Astrocyte (in vitro differentiated cells and primary cell): Measurements from ENCODE around the gene PFDN2. TPM values are rescaled to one million over a fixed set of nuclear protein-coding genes. Genes with fewer than 3 reads are reported as not detected.

Source experiments
- DNase-seq: peaks from one replicate; pipeline ENCODE4 v3.0.0-alpha.2; 2010; ENCODE audit warnings: low read depth
- FAIRE-seq: peaks from 2 replicates; lab custom pipeline; 2011; peaks lifted over from hg19 to GRCh38; lab: Jason Lieb, UNC
- H2AFZ ChIP-seq: 2 replicates; pipeline ENCODE4 v1.6.0; 2012; ENCODE audit warnings: low read depth, low read length, inconsistent platforms
- H3K27ac ChIP-seq: 2 replicates; pipeline ENCODE4 v1.5.1; 2011; ENCODE audit warnings: low read depth, low read length, inconsistent platforms
- H3K27me3 ChIP-seq: 2 replicates; pipeline ENCODE4 v1.6.0; 2011; ENCODE audit warnings: low read length, inconsistent platforms; ENCODE audit not compliant: insufficient read depth
- H3K36me3 ChIP-seq: 2 replicates; pipeline ENCODE4 v1.5.1; 2011; ENCODE audit warnings: low read length, inconsistent platforms; ENCODE audit not compliant: insufficient read depth
- H3K4me1 ChIP-seq: 2 replicates; pipeline ENCODE4 v1.5.1; 2011; ENCODE audit warnings: low read length, inconsistent platforms; ENCODE audit not compliant: insufficient read depth
- H3K4me2 ChIP-seq: 2 replicates; pipeline ENCODE4 v1.6.0; 2012; ENCODE audit warnings: low read length, inconsistent platforms
- H3K4me3 ChIP-seq: 2 replicates; pipeline ENCODE4 v1.5.1; 2011; ENCODE audit warnings: low read depth, mild to moderate bottlenecking, low read length, inconsistent platforms; ENCODE audit not compliant: insufficient read depth
- H3K79me2 ChIP-seq: 2 replicates; pipeline ENCODE4 v1.6.0; 2012; ENCODE audit warnings: mild to moderate bottlenecking, low read length, inconsistent platforms; ENCODE audit not compliant: insufficient read depth
- H3K9ac ChIP-seq: 2 replicates; pipeline ENCODE4 v1.6.0; 2012; ENCODE audit warnings: mild to moderate bottlenecking, low read length, inconsistent platforms
- H3K9me3 ChIP-seq: 2 replicates; pipeline ENCODE4 v1.5.1; 2012; ENCODE audit warnings: low read depth, mild to moderate bottlenecking, low read length, inconsistent platforms; ENCODE audit not compliant: insufficient read depth
- H4K20me1 ChIP-seq: 2 replicates; pipeline ENCODE4 v1.6.0; 2012; ENCODE audit warnings: low read length, inconsistent platforms; ENCODE audit not compliant: insufficient read depth
- H3K27ac Mint-ChIP-seq: one replicate; pipeline ENCODE4 v1.8.0; 2021; ENCODE audit warnings: mild to moderate bottlenecking, mixed read lengths; ENCODE audit not compliant: unreplicated experiment
- H3K27me3 Mint-ChIP-seq: one replicate; pipeline ENCODE4 v1.8.0; 2021; ENCODE audit warnings: low read depth, mixed read lengths; ENCODE audit not compliant: unreplicated experiment
- H3K36me3 Mint-ChIP-seq: one replicate; pipeline ENCODE4 v1.8.0; 2021; ENCODE audit warnings: low read depth, mixed read lengths; ENCODE audit not compliant: unreplicated experiment
- H3K4me1 Mint-ChIP-seq: one replicate; pipeline ENCODE4 v1.8.0; 2021; ENCODE audit warnings: low read depth, mixed read lengths; ENCODE audit not compliant: unreplicated experiment
- H3K4me3 Mint-ChIP-seq: one replicate; pipeline ENCODE4 v1.8.0; 2021; ENCODE audit warnings: mild to moderate bottlenecking, moderate library complexity, mixed read lengths; ENCODE audit not compliant: unreplicated experiment
- H3K9me3 Mint-ChIP-seq: one replicate; pipeline ENCODE4 v1.8.0; 2021; ENCODE audit warnings: mild to moderate bottlenecking, mixed read lengths; ENCODE audit not compliant: unreplicated experiment
- CTCF ChIP-seq: IDR thresholded peaks from 2 replicates; pipeline ENCODE4 v1.5.1; 2011; ENCODE audit warnings: low read depth, mild to moderate bottlenecking, inconsistent platforms, low read length, moderate library complexity; ENCODE audit not compliant: insufficient read depth
- EZH2 ChIP-seq: IDR thresholded peaks from 2 replicates; pipeline ENCODE4 v1.6.1; 2012; ENCODE audit warnings: mild to moderate bottlenecking, low read length, inconsistent platforms; ENCODE audit not compliant: insufficient read depth
- total RNA-seq: library from RNA; stranded (reverse); gene quantifications from 2 replicates; pipeline ENCODE4 v1.2.1, GENCODE V29; 2021

The PFDN2 gene
- total RNA-seq, 1 donor from 2014 or later, result 111 TPM

- Histone ChIP-seq H3K36me3 (no peaks in the 10 kb centered on the region), H3K27ac (no peak overlapping the region), H4K20me1 (no peaks in the 10 kb centered on the region), H3K4me3 (no peak overlapping the region), H3K9ac (peak overlapping the region; percentile 5), H3K4me1 (peaks cover 24% of the 10 kb centered on the region), H3K9me3 (no peaks in the 10 kb centered on the region), H3K4me2 (no peak overlapping the region), H3K79me2 (peaks cover 37% of the 10 kb centered on the region), H2AFZ (no peak overlapping the region), H3K27me3 (no peaks in the 10 kb centered on the region)
- peaks cover 2% of the 10 kb centered on the region for H3K36me3 Mint-ChIP-seq
- H3K4me3 Mint-ChIP-seq, result peak overlapping the region; percentile 58
- no peaks in the 10 kb centered on the region for H3K27me3 Mint-ChIP-seq
- H3K4me1 Mint-ChIP-seq, result peaks cover 23% of the 10 kb centered on the region
- no peak for DNase-seq
- TF ChIP-seq CTCF, result no peak
- no peak for TF ChIP-seq EZH2
- H3K27ac Mint-ChIP-seq, result no peak overlapping the region
- no peaks in the 10 kb centered on the region for H3K9me3 Mint-ChIP-seq
- no peak for FAIRE-seq
Observed at GRCh38 chr1:161163793-161164192, 46.0 kb upstream of the PFDN2 start.

- peaks cover 7% of the 10 kb centered on the region for H3K36me3 ChIP-seq
- H3K27ac Mint-ChIP-seq, result no peak overlapping the region
- peaks cover 37% of the 10 kb centered on the region for H3K79me2 ChIP-seq
- H3K9me3 ChIP-seq, result no peaks in the 10 kb centered on the region
- H3K4me3 ChIP-seq, result no peak overlapping the region
- no peak overlapping the region for H3K9ac ChIP-seq
- H3K4me2 ChIP-seq, result no peak overlapping the region
- peak overlapping the region; percentile 11 for H3K4me3 Mint-ChIP-seq
- H3K4me1 Mint-ChIP-seq, result peaks cover 23% of the 10 kb centered on the region
- H3K9me3 Mint-ChIP-seq, result no peaks in the 10 kb centered on the region
- FAIRE-seq (no peak), DNase-seq (no peak)
- H3K4me1 ChIP-seq, result peaks cover 26% of the 10 kb centered on the region
- H3K36me3 Mint-ChIP-seq, result peaks cover 2% of the 10 kb centered on the region
- H3K27ac ChIP-seq, result no peak overlapping the region
- H2AFZ ChIP-seq, result no peak overlapping the region
- no peaks in the 10 kb centered on the region for H3K27me3 Mint-ChIP-seq
- no peaks in the 10 kb centered on the region for H4K20me1 ChIP-seq
- H3K27me3 ChIP-seq, result no peaks in the 10 kb centered on the region
- TF ChIP-seq EZH2, result no peak
Observed at GRCh38 chr1:161162806-161163205, 45.0 kb upstream of the PFDN2 start.

GRCh38 chr1:161162052-161162451, 44.2 kb upstream of the PFDN2 start:
- Mint-ChIP-seq H3K27me3 (no peaks in the 10 kb centered on the region), H3K4me1 (peaks cover 21% of the 10 kb centered on the region), H3K27ac (peak overlapping the region; percentile 11), H3K9me3 (no peaks in the 10 kb centered on the region), H3K4me3 (peak overlapping the region; percentile 42), H3K36me3 (peaks cover 6% of the 10 kb centered on the region)
- H3K27me3 ChIP-seq, result no peaks in the 10 kb centered on the region
- H3K9ac ChIP-seq, result no peak overlapping the region
- H3K4me1 ChIP-seq, result peaks cover 23% of the 10 kb centered on the region
- no peak overlapping the region for H3K4me3 ChIP-seq
- no peak for FAIRE-seq
- H3K79me2 ChIP-seq, result peaks cover 33% of the 10 kb centered on the region
- no peak for DNase-seq
- H3K9me3 ChIP-seq, result no peaks in the 10 kb centered on the region
- H3K4me2 ChIP-seq, result no peak overlapping the region
- no peaks in the 10 kb centered on the region for H4K20me1 ChIP-seq
- H3K27ac ChIP-seq, result no peak overlapping the region
- H2AFZ ChIP-seq, result no peak overlapping the region
- H3K36me3 ChIP-seq, result peaks cover 12% of the 10 kb centered on the region
- TF ChIP-seq CTCF, result no peak
- TF ChIP-seq EZH2, result no peak
